ENCODE data around the gene OBP2A.
"Not testable (repeated sequence)": the region's sequence is repeated elsewhere in the genome, so short reads cannot be mapped to it uniquely, and the experiment has no call there.

The OBP2A gene

GRCh38 chr9:135526730-135527571 is 19.0 kb upstream of the OBP2A start:
- no peak for DNase-seq

- DNase-seq, result not testable (repeated sequence)
Measured at GRCh38 chr9:135528842-135529435, 17.0 kb upstream of the OBP2A start.

GRCh38 chr9:135530146-135530545 is 15.8 kb upstream of the OBP2A start:
- DNase-seq, result no peak

DNA sequence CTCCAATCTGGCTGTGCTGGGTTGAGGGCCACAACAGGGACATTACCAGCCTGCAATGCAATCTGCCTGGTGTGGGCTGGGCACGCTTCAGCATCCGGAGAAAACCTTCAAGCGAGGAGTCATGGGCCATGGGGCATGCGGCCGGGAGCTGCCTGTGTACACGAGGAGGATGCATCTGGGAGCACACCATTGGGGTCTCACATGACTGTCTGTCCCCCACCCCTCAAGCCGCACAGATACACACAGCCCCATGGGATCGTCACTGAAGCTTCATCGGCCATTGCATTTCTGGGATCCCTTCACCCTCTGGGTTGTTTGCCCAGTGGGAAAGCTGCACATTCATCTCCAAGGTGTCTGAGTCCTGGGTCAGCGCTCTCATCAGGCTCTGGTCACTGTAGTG is 14.8 kb upstream of the OBP2A start:
- DNase-seq, result no peak

DNA sequence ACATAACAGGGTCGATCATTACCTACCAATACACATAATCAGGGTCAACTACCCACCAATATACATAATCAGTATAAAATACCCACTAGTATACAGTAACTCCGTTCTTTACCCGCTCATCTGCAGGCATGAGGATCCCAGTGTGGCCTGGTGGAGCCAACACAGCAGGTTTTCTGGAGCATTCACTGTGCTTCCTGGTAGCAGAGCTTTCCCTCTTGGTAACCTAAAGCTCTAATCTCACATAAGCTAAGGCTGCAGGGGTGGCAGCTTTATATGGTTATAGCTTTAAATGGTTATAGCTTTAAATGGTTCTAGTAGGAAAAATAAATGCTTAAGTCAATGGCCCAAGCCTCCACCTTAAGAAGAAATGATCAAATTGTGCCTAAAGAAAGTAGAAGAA is 12.8 kb upstream of the OBP2A start:
- DNase-seq, result no peak

DNA sequence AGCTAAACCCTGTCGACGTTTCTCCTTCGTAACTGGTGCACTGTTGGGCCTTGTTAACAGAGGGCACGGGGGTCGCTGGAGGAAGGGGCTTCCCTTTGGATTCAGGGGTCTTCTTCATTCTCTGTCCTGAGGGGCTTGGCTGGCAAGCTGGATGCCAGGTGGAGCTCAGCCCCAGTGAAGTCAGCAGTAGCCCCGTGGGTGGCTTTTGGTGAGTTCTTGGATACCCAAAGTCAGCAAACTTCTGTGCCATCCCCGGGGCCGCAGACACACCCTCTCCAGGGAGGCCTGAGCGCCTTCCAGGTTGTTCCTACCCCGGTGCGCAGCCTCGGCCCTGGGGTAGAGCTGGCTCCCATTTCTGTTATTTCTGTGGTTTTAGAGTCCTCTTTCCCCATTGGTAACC is 12.3 kb upstream of the OBP2A start:
- DNase-seq, result no peak

DNA sequence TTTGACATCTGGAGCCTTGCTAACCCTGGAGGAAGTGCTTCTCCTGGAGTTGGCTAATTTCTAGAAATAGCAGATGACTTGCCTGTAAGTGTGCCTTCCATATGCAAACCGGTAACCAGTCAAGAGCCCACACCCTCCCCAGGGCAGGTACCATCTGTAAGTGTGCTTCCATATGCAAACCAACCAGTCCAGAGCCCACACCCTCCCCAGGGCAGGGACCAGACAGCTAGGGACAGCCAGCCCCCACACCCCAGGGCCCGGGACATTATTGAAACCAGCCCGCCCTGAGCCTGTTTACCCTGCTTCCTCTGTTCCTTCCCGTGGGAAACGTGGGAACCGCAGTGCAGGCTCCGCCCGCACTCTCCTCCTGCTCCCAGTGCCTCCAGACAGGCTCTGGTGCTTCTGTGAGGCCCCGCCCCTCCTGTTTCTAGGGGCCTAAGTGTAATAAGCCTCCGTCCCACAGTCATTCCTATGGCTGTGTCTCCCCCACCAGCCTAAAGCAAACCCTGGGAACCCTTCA is 11.7 kb upstream of the OBP2A start:
- DNase-seq, result not testable (repeated sequence)

DNA sequence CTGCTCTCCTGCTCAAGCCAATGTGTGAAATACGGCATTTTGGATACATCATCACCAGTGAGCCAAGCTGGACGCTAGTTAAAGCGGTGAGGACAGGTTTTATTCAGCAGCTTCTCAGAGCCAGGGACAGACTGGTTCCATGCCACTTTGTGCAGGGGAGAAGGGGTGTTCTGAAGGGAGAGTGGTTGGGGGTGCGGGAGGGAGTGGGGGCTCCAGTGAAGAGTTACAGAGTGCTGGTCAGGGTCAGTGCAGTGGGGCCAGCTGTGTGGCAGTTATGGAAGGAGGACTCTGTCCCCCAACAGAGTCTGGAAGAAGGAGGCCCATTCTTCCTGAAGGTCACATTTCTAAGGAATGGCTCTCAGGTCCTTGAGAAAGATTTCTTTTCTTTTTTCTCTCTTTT is 11.1 kb upstream of the OBP2A start:
- DNase-seq, result not testable (repeated sequence)

DNA sequence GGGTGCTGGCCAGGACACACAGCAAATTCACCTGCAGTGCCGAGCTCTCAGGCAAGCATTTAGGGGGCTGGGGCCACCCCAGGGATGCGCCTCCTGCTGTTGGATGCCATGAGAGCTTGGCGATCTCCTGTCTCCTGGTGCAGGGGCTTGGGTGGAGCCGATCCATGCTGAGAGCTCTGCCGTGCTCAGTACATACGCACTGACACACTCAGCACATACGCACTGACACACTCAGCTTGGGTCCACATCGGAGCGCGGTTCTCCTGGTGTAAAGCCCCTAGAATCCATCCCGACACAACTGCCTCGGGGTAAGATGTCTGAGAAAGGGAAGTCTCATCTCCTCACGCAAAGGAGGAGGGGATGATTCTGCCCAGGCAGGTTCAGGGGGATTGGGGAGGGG is 10.3 kb upstream of the OBP2A start:
- DNase-seq, result not testable (repeated sequence)

- no peak for DNase-seq
Measured at GRCh38 chr9:135536216-135536615, 9.7 kb upstream of the OBP2A start.

- DNase-seq, result not testable (repeated sequence)
Measured at GRCh38 chr9:135543262-135543894, 2.5 kb upstream of the OBP2A start.

GRCh38 chr9:135544981-135545635 is 818 bp upstream of the OBP2A start:
- no peak for DNase-seq

DNA sequence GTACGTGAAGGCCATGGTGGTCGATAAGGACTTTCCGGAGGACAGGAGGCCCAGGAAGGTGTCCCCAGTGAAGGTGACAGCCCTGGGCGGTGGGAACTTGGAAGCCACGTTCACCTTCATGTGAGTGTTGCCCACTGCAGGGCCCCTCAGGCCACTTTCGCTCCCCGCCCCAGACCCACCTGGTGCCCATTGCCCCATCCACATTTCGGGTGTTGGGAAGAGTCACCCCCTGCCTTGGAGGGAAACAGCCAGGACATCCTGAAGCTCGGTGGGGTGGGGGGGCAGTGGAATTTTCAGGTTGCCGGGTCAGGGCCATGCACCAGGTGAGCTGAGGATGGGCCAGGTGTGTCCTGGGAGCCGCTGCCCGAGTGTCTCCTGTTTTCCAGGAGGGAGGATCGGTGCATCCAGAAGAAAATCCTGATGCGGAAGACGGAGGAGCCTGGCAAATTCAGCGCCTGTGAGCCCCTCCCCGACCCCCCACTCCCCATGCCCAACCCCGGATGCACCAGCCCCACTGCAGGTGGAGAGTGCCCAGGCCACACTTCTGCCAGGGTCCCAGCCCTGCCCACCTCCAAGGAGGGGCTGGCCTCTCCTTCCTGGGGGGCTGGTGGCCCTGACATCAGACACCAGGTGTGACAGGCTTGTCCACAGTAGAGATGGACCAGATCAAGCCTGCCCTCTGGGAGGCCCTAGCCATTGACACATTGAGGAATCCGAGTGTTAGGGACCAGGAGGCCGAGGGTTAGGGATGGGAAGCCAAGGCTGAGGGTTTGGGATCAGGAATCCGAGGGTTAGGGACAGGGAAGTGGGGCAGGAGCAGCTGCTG is 1.1 kb downstream of the OBP2A start:
- not testable (repeated sequence) for DNase-seq

DNA sequence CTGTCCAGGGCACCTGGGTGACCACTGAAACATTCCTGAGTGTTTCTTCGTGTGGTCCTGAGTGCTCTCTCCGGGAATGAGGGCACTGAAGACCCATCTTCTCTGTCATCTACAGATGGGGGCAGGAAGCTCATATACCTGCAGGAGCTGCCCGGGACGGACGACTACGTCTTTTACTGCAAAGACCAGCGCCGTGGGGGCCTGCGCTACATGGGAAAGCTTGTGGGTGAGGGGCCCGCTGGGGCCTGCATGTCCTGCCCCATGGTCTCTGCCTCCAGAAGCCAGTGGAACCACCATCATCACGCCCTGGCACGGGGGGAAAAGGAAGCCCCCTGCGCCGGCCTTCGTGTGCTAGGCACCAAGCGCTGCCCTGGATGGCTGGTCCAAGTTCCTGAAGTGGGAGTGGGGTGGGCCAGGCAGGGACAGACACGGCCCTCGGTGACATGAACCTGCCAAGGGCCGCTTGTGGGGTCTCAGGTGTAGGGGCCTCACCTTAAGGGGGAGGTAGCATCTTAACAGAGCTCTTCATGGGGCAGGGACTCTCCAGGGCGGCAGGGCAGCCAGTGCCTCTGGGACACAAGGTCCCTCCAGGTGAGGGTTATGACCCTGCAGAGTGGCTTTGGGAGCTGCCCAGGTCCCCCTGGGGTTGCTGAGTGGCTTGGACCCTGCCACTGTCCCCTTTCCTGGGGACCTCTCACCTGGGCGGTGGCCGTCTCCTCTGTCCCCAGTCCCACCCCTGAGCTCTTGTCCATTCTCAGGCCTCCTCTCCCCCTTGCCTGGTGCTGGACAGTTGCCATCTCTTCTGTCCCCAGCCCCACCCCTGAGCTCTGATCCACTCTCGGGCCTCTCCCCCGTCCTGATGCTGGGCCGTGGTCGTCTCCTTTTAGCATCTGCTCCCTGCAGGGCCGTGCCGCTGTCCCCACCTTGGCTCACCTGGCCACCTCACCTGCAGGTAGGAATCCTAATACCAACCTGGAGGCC is 2.1 kb downstream of the OBP2A start:
- DNase-seq, result no peak

- DNase-seq, result not testable (repeated sequence)
Measured at GRCh38 chr9:135549478-135550343, 3.8 kb downstream of the OBP2A start.

DNA sequence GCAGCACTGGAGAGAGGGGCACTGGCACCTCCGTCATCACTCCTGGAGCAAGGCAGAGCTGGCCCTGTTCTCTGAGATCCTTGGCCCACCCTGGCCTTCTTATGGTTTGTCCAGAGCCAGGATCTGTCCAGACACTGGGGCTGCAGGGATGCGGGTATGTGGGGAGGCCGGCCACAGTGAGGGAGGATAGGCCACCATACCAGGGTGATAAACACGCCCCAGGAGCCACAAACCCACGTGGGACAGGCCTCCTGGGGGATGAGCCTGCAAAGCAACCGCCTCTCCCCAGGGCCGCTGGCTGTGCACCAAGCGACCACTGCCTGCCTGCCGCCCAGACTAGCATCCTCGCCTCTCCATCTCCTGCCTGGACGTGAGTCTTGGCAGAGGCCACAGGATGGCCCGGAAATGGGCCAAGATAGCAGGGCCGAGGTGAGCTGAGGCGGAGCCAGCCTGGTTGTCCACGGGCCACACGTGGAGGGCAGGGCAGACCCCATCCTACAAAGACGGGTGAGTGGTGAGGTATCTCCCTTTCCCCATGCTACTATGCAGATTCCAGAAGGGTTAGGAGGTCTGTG is 4.5 kb downstream of the OBP2A start:
- no peak for DNase-seq

DNA sequence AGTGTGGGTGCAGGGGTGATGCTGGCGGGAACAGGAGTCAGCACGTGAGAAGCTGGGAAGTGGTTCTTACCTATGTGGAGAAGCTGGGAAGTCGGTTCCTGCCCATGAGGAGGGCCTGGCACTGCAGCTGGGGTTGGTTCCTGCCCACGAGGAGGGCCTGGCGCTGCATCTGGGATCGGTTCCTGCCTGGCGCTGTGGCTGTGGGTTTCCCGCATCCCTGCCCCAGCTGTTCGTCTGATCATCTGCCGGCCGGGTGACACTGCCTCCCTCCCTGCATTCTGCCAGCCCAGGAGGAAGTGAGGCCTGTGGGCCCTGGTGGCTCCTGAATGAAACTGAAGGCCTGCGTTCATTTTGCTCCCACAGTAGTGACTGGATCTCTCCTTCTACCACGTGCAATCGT is 5.1 kb downstream of the OBP2A start:
- no peak for DNase-seq

GRCh38 chr9:135551456-135551855 is 5.5 kb downstream of the OBP2A start:
- DNase-seq, result no peak

GRCh38 chr9:135552021-135552697 is 6.2 kb downstream of the OBP2A start:
- DNase-seq, result no peak

Data from right kidney (tissue), 1 donor.